Measurements from ENCODE around the gene DNAI2. TPM values are rescaled to one million over a fixed set of nuclear protein-coding genes. Genes with fewer than 3 reads are reported as not detected.

DNAI2 gene, protein sequence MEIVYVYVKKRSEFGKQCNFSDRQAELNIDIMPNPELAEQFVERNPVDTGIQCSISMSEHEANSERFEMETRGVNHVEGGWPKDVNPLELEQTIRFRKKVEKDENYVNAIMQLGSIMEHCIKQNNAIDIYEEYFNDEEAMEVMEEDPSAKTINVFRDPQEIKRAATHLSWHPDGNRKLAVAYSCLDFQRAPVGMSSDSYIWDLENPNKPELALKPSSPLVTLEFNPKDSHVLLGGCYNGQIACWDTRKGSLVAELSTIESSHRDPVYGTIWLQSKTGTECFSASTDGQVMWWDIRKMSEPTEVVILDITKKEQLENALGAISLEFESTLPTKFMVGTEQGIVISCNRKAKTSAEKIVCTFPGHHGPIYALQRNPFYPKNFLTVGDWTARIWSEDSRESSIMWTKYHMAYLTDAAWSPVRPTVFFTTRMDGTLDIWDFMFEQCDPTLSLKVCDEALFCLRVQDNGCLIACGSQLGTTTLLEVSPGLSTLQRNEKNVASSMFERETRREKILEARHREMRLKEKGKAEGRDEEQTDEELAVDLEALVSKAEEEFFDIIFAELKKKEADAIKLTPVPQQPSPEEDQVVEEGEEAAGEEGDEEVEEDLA
- not detected in 5 replicates for total RNA-seq (2022; extraction: Qiagen RNA extraction)

DNA sequence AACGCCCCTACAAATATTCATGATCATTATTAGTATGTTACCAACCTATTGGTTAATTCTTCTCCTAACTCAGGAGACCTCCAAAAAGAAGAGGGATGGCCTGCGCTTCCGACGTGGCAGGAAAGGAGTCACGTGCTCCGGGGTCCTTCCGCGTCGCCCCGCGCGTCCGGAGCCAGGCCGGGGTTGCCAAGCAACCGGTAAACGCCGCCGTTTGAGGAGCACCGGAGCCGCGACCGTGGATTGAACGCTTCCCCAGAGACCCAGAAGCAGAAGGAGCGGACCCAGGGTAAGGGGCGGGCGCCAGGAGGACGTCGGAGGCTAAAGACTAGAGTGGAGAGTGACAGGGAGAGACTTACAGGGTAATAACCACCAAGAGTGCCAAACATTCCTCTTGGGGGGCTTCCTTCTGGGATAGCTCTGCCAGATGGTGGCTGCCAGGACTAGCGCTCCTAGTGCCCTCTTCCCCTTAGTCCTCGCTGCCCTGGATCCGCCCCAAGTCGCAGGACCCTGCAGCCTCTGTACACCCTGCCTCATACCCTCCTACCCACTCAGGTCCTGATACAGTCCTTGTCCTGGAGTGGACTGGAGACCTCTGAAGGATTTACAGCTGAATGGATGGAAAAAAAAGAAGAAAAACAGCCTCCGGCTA, at the start of gene DNAI2:
Gene DNAI2, plus strand, starts transcription at position 175 of the 649 bp plus-strand sequence. CDS start 7,584 bp downstream, outside the sequence.

DNA sequence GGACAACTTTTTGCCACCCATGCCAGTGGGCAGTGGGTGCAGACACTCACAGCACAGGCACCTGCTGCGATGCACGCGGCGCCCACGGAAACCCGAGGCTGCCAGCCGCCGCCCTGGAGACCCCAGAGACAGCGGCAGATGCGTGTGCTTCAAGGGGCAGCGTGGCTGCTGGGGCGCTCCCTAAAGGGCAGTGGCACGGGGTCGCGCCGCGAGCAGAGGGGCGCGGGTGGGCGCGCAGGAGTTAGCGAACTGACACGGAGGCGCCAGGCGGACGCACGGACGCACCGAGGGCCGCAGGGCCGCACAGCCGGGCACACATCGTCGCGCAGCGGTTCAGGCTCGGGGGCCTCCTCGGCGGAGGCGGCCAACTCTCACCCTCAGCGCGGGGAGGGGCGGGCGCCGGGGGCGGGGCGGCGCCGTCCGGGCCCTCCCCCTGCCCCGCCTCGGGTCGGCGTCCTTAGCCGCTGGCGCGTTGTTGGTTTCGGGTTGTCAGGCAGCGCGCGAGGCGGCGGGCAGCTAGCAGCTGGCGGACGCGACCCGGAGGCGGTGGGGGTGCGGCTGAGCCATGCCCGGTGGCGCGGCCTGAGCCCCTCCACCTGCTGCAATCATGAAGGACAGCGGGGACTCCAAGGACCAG, 51.8 kb downstream of the DNAI2 start, which contains the start of gene KIF19:
Gene KIF19, plus strand, starts transcription at position 484 of the 637 bp plus-strand sequence. Its CDS starts 124 bp downstream, at position 608.

DNA sequence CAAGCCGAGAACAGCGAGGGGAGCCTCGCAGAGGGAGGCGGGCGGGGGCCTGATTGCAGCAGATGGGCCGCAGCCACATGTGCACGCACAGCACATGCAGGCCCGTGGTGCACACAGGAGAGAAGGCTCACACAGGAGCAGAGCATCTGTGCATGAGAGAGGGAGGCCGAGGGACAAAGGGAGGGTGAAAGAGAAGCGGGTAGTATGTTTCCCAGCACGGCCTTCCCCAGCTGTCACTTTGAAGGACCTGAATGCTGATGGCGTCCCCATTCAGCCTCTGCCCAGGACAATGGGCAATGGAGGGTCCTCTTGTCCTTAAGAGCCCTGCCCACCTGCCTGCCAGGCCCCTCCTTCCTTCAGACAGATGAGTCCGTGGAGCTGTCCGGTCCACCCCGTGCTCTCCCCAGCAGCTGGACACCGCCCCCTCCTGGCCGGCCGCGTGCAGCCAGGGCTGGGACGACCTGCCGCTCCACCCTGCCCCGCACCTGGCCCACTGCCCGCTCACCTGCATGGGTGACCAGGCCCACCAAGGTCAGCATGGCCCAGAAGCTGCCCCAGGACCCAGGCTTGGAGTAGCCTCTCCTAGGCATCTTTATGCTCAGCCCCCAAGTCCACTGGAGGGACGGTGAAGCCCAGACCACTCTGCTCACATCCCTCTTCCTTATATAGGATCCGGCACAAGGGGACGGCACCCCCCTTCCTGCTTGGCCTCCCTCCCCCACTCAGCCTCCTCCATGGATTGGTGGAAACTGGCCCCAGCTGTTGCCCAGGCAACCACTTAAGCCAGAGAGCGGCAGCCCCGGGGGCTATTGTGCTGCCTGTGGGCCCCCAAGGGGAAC, 87.4 kb downstream of the DNAI2 start, which contains the start of gene BTBD17:
Gene BTBD17, minus strand, starts transcription at position 639 of the 839 bp plus-strand sequence. Its CDS starts 49 bp downstream, at position 590.

Other genes starting within 250 kb of the DNAI2 start
- 2,564 to 3,876 TPM (median 2,613 TPM) in 5 replicates for gene RPL38, start 70.6 kb upstream of the DNAI2 start, total RNA-seq (2022; extraction: Qiagen RNA extraction)
- gene TTYH2, start 60.7 kb upstream of the DNAI2 start, total RNA-seq (2022; extraction: Qiagen RNA extraction) = 1.6 to 2.1 TPM (median 1.7 TPM) in 5 replicates
- gene KIF19, start 52.0 kb downstream of the DNAI2 start, total RNA-seq (2022; extraction: Qiagen RNA extraction) = 0.05 to 0.08 TPM (median 0.06 TPM) in 5 replicates
- not detected in 5 replicates for gene BTBD17, start 87.6 kb downstream of the DNAI2 start, total RNA-seq (2022; extraction: Qiagen RNA extraction)
- not detected in 5 replicates for gene GPR142, start 93.3 kb downstream of the DNAI2 start, total RNA-seq (2022; extraction: Qiagen RNA extraction)
- gene GPRC5C, start 157.9 kb downstream of the DNAI2 start, total RNA-seq (2022; extraction: Qiagen RNA extraction) = 42.9 to 60.3 TPM (median 53.6 TPM) in 5 replicates
- 0.05 TPM in 1 of 5 replicates, not detected in the others for gene CD300A, start 192.4 kb downstream of the DNAI2 start, total RNA-seq (2022; extraction: Qiagen RNA extraction)

Measured in A549 treated with dexamethasone at 1 μM for 4 hours (cell line).